WERI-Rb-1 (cell line): Measurements from ENCODE around the gene CHEK2.

Experiments
- DNase-seq: peaks from one replicate; pipeline ENCODE4 v3.0.0-alpha.2; 2020
- H3K27ac ChIP-seq: fragments of 250-450 bp; sonication (Bioruptor Pico); 2 replicates; pipeline ENCODE4 v1.5.1; 2020; ENCODE audit warnings: mild to moderate bottlenecking, moderate library complexity
- H3K27me3 ChIP-seq: fragments of 250-450 bp; sonication (Bioruptor Pico); 2 replicates; pipeline ENCODE4 v1.5.1; 2021; ENCODE audit warnings: mild to moderate bottlenecking, low read depth, moderate library complexity; ENCODE audit not compliant: insufficient read depth, severe bottlenecking
- H3K36me3 ChIP-seq: fragments of 250-450 bp; sonication (Bioruptor Pico); 2 replicates; pipeline ENCODE4 v1.5.1; 2020; ENCODE audit warnings: mild to moderate bottlenecking, moderate library complexity
- H3K4me3 ChIP-seq: 2 replicates; pipeline ENCODE4 v1.5.1; 2011; ENCODE audit warnings: low read depth, mild to moderate bottlenecking, control low read depth, low read length
- H3K9me3 ChIP-seq: fragments of 250-450 bp; sonication (Bioruptor Pico); 2 replicates; pipeline ENCODE4 v1.5.1; 2021; ENCODE audit warnings: mild to moderate bottlenecking, moderate library complexity; ENCODE audit not compliant: severe bottlenecking
- TF ChIP-seq, protein P1 (sequence below): IDR thresholded peaks from 2 replicates; pipeline ENCODE4 v1.5.1; 2011; ENCODE audit warnings: low read depth, mild to moderate bottlenecking, control low read depth, inconsistent platforms, low read length

CHEK2 gene

DNA sequence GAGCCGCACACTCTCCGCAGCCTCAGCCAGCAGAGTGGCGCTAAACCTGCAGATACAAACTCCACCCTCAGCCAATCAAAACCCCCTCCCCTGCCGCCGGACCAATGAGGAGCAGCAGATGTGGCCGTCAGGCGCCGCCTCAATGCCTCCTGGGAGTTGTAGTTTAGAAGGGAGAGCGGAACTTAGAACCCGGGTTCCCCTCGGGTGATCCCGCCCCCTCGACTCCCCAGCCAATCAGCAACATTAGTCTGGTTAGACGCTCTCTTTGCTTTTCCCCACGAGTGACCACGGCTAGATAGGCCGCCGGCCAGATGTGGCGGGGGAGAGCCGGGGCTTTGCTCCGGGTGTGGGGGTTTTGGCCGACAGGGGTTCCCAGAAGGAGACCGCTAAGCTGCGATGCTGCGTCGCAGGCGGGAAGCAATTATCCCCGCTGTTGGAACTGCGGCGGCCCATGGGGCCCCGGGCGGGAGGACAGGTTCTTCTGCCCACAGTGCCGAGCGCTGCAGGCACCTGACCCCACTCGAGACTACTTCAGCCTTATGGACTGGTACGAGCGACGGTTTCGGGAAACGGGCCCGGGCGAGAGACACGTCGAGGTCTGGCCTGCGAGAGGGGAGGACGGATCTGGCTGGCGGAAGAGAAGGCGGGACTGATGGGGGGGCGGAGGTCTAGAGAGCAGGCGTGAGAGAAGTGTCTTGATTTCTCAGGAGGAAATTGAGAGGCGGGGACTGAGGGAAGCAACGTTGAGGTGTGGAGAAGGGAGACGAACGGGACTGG, at the start of gene CHEK2, which contains the start of gene HSCB:
Gene CHEK2, minus strand, starts transcription at position 36 of the 777 bp plus-strand sequence. CDS start 7,099 bp downstream, outside the sequence.
Gene HSCB, plus strand, starts transcription at position 255 of the 777 bp plus-strand sequence. Its CDS starts 57 bp downstream, at position 312.
- H3K36me3 ChIP-seq, result peaks cover 32% of the 10 kb centered on the region
- peak within 1 kb of the TSS; percentile 90 for H3K27ac ChIP-seq
- peak; percentile 99 for DNase-seq
- H3K27me3 ChIP-seq, result no peaks in the 10 kb centered on the region
- no peaks in the 10 kb centered on the region for H3K9me3 ChIP-seq
- TF ChIP-seq, protein P1, sequence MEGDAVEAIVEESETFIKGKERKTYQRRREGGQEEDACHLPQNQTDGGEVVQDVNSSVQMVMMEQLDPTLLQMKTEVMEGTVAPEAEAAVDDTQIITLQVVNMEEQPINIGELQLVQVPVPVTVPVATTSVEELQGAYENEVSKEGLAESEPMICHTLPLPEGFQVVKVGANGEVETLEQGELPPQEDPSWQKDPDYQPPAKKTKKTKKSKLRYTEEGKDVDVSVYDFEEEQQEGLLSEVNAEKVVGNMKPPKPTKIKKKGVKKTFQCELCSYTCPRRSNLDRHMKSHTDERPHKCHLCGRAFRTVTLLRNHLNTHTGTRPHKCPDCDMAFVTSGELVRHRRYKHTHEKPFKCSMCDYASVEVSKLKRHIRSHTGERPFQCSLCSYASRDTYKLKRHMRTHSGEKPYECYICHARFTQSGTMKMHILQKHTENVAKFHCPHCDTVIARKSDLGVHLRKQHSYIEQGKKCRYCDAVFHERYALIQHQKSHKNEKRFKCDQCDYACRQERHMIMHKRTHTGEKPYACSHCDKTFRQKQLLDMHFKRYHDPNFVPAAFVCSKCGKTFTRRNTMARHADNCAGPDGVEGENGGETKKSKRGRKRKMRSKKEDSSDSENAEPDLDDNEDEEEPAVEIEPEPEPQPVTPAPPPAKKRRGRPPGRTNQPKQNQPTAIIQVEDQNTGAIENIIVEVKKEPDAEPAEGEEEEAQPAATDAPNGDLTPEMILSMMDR, result no peak
- H3K4me3 ChIP-seq, result peak within 1 kb of the TSS; percentile 97

DNA sequence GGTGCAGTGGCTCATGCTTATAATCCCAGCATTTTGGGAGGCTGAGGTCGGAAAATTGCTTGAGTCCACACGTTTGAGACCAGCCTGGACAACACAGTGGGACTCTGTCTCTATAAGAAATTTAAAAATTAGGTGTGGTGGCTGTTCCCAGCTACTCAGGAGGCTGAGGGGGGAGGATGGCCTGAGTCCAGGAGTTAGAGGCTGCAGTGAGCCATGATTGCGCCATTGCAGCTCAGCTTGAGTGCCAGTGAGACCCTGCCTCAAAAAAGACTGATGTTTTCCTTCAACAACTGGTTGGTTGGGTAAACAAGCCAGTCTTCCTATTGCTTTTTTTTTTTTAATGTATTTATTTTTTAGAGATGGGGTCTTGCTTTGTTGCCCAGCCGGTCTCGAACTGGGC, 49.5 kb upstream of the CHEK2 start:
- no peaks in the 10 kb centered on the region for H3K27me3 ChIP-seq
- TF ChIP-seq, protein P1, result no peak
- no peak overlapping the region for H3K4me3 ChIP-seq
- H3K9me3 ChIP-seq, result no peaks in the 10 kb centered on the region
- H3K27ac ChIP-seq, result no peak overlapping the region
- DNase-seq, result no peak
- peaks cover 64% of the 10 kb centered on the region for H3K36me3 ChIP-seq

DNA sequence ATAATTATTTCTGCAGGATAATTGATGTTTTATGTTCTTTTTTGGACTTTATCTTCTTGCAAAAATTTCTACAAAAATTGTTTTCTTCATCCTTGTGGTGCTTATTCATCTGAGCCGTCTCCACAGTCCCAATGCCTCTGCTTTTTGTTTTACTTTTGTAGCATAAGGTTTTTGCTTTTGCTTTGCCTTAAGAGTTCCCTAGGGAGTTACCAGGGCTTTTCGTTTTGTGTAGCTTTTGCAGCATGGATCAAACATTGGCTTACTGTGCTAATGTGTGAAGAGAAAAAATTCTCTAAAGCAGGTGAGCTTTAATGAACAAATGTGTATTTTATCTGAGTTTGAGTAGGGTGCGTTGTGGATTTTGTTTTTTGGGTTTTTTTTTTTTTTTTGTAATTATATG, 47.0 kb upstream of the CHEK2 start:
- TF ChIP-seq, protein P1, result no peak
- no peak for DNase-seq
- H3K36me3 ChIP-seq, result peaks cover 63% of the 10 kb centered on the region
- no peaks in the 10 kb centered on the region for H3K27me3 ChIP-seq
- H3K27ac ChIP-seq, result no peak overlapping the region
- no peaks in the 10 kb centered on the region for H3K9me3 ChIP-seq
- H3K4me3 ChIP-seq, result no peak overlapping the region

DNA sequence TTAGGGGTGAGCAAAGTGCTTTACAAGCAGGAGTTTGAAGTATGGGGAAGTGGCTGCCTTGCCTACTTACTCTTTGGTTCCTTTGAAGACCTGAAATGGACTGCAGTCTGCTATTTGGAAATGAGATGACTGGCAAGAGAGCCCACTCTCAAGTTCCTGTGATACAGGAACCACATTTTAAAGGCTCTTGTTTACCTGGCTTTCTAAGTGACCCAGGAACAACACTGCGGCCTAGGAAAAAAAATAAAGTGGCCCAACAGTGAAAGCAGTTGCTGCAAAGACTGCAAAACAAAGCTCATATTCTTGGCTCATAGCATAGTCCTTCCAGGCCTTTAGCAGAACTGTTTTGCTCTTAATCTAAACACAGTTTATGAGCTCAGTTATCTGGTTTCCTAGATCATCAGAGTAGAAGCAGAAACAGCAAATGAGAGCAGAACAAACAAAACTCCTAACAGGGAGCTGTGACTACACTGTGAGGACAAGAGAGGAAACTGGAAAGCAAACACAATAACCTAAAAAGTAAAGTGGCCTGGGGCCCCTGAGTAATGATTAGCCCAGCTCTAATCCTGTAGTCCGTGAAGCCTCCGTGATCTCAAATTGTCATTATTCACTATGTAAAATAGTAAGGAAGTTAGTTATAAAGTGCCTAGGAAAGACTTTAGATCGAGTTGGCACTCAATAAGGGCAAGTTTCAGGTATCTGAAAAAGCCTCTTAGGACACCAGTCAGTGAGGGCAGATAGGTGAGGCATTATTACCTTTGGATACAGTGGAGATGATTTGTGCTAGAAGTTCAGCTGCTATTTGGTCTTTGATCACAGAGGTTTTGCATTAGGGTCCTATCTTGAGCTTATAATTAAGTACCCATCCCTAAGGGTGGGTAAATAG, 42.4 kb upstream of the CHEK2 start:
- Histone ChIP-seq H3K9me3 (no peaks in the 10 kb centered on the region), H3K36me3 (peaks cover 88% of the 10 kb centered on the region), H3K27ac (no peak overlapping the region), H3K4me3 (no peak overlapping the region), H3K27me3 (no peaks in the 10 kb centered on the region)
- TF ChIP-seq, protein P1, result no peak
- no peak for DNase-seq

DNA sequence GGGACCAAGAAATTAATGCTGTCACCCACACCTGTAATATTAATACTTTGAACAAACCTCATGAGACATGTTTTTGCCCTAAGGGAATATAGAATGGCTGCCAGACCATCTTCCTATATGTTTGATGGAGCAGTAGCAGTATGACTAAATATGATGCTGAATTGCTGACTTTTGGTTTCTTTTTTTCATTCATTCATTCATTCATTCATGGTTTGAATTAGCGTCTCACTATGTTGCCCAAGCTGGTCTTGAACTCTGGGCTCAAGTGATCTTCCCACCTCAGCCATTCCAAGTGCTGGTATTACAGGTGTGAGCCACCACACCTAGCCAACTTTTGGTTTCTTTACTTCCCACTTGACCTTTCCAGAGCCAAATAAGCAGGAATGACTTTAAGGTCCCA, 38.7 kb upstream of the CHEK2 start:
- TF ChIP-seq, protein P1, result no peak
- no peak overlapping the region for H3K4me3 ChIP-seq
- no peak for DNase-seq
- H3K36me3 ChIP-seq, result peaks cover 76% of the 10 kb centered on the region
- H3K27me3 ChIP-seq, result no peaks in the 10 kb centered on the region
- no peak overlapping the region for H3K27ac ChIP-seq
- no peaks in the 10 kb centered on the region for H3K9me3 ChIP-seq
